MV-4-11 (cell line): Measurements from ENCODE around the gene ENKUR.
A peak's percentile ranks its signal among the peaks of the same experiment; 100 is the strongest.

Experiments used
- DNase-seq: peaks from one replicate; lab custom pipeline; 2025; lab: John Stamatoyannopoulos, UW

The ENKUR gene

GRCh38 chr10:24947304-24948097 lies 68.5 kb downstream of the ENKUR start:
- no peak for DNase-seq

DNA sequence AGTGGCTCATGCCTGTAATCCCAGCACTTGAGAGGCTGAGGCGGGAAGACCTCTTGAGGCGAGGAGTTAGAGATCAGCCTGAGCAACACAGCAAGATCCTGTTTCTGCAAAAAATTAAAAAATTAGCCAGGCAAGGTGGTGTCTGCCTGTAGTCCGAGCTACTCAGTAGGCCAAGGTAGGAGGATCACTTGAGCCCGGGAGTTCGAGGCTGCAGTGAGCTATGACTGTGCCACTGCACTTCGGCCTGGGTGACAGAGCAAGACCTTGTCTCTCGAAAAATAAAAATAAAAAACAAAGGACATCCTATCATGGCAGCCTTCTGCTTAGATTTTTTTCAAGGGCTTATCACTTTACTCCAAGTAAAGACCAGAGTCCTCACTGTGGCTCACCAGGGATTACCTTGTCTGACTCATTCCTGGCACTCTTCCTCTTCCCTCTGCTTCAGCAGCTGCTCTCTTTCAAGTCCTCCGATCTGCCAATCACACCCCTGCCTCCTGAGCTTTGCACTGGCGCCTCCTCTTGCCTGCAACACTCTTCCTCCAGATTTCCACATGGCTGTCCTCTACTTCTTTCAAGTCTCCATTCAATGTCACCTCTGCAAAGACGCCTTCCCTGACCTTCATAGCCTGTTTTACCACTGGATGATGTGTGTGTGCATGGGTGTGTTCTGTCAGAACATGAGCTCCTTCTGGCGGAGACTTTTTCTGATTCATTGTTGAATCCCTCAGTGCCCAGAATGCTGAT lies 71.3 kb downstream of the ENKUR start:
- DNase-seq = peak; percentile 85

DNA sequence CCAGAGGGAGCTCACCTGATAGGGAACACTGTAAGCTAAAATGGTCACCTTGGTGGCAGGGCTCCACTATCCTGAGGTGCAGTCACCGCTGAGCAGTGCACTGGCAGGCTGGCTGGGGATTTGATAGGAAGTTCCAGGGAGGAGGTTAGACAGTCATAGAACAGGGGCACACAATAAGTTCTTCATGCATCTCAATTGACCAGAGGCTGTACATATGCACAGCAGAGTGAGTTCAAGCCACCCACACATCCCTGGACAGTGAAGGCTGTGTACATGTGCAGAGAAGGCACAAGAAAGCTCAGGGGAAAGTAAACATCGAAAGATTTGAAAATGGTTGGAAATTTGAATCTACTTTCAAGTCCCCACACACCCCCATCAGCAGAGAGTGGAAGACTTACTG lies 77.4 kb downstream of the ENKUR start:
- DNase-seq = no peak

GRCh38 chr10:24938076-24938475 lies 77.9 kb downstream of the ENKUR start:
- DNase-seq = no peak

GRCh38 chr10:24935504-24936292 lies 80.3 kb downstream of the ENKUR start:
- DNase-seq = no peak
